Mammary epithelial cell (primary cell): ENCODE data around the gene LTBR.

Experiments
- EZH2 ChIP-seq: IDR thresholded peaks from 2 replicates; pipeline ENCODE4 v1.6.1; 2012; ENCODE audit warnings: low read length, inconsistent platforms, borderline replicate concordance
- TF ChIP-seq, protein P1 (sequence below), 2 donors: IDR thresholded peaks in 1 of 2; conservative IDR thresholded peaks in 1 of 2; 2 replicates each; pipeline ENCODE4 v1.5.1; 2011 to 2012; ENCODE audit warnings: inconsistent platforms in 2 of 2, low read length in 2 of 2, mild to moderate bottlenecking in 2 of 2, control low read depth in 1 of 2, low read depth in 1 of 2; ENCODE audit not compliant: insufficient read depth in 1 of 2; ENCODE audit errors: extremely low read depth in 1 of 2

DNA sequence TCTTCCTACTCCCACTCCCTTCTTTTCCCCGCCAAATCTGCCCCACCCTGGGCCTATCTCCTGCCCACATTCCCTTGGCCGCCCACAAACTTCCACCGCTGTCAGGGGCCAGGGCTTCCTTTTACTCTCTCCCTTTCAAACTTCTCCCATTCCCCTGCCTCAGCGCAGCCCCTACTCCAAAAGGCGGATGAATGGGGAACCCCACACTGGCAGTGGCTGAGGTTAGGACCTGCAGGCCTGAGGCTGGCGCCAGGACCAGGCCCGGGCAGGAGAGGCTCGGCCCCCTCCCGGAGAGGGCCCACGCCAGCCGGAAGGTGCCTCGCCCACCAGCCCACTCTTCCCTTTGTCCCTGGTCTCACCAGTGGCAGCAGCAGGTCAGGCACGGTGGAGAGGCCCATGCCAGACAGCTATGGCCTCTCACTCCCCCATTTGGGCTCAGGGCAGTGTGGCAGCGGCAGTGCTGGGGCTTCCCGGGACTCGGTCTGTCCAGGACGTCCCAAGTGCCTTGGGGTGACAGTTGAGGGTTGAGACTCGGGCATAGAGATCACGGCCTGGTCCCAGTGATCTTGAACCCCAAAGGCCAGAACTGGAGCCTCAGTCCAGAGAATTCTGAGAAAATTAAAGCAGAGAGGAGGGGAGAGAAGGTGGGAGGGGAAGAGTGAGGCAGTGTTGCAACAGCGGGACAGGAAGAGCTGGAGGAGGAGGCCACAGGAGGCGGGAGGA, 42.4 kb upstream of the LTBR start, which contains the start of gene TNFRSF1A:
- TF ChIP-seq, protein P1, sequence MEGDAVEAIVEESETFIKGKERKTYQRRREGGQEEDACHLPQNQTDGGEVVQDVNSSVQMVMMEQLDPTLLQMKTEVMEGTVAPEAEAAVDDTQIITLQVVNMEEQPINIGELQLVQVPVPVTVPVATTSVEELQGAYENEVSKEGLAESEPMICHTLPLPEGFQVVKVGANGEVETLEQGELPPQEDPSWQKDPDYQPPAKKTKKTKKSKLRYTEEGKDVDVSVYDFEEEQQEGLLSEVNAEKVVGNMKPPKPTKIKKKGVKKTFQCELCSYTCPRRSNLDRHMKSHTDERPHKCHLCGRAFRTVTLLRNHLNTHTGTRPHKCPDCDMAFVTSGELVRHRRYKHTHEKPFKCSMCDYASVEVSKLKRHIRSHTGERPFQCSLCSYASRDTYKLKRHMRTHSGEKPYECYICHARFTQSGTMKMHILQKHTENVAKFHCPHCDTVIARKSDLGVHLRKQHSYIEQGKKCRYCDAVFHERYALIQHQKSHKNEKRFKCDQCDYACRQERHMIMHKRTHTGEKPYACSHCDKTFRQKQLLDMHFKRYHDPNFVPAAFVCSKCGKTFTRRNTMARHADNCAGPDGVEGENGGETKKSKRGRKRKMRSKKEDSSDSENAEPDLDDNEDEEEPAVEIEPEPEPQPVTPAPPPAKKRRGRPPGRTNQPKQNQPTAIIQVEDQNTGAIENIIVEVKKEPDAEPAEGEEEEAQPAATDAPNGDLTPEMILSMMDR (conservative IDR thresholded peaks at IDR 0.05 in 1 of 2, IDR thresholded peaks at IDR 0.05 in 1 of 2; ENCODE audit: extremely low read depth in 1 of 2, insufficient read depth in 1 of 2, low read depth in 1 of 2, low read length in 2 of 2) = no peak
- no peak for TF ChIP-seq EZH2
